ENCODE results near the gene TRIM75. TPM values are rescaled to one million over a fixed set of nuclear protein-coding genes. Genes with fewer than 3 reads are reported as not detected.
A peak's percentile ranks its signal among the peaks of the same experiment; 100 is the strongest.
"Not testable (repeated sequence)": the region's sequence is repeated elsewhere in the genome, so short reads cannot be mapped to it uniquely, and the experiment has no call there.

Gene TRIM75
- total RNA-seq, 4 donors from 2014 or later, result not detected

DNA sequence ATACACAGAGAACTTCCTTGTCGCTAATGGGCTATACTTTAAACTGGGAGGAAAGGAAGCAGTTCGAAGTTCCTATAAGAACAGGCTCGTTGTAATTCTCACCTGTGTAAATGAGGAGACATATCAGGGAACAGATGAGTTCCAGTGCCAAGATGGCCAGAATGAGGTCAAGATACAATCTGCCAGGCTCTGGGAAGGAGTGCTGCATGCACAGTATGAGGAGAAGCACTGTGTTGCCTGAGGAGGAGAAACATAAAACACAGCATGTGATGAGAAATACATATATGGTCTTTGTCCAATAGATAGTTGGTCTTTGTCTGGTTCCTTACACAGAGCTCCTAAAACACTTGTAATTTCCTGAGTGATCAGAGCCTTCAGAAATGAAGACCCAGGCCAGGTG, 34.7 kb downstream of the TRIM75 start:
- Histone ChIP-seq H3K9me3 (no peaks in the 10 kb centered on the region), H3K27ac (replicated peaks in 1 of 4) (no peak overlapping the region), H3K27me3 (no peaks in the 10 kb centered on the region), H3K36me3 (peaks cover 44 to 94% (median 58%) of the 10 kb centered on the region in 4 donors), H3K4me1 (no peaks in the 10 kb centered on the region), H3K4me3 (no peak overlapping the region)
- TF ChIP-seq EP300 (IDR thresholded peaks at IDR 0.05) (no peak), POLR2AphosphoS5 (IDR thresholded peaks at IDR 0.05) (no peak), POLR2A (IDR thresholded peaks at IDR 0.05; ENCODE audit: low read depth) (no peak)
- TF ChIP-seq, protein P1, sequence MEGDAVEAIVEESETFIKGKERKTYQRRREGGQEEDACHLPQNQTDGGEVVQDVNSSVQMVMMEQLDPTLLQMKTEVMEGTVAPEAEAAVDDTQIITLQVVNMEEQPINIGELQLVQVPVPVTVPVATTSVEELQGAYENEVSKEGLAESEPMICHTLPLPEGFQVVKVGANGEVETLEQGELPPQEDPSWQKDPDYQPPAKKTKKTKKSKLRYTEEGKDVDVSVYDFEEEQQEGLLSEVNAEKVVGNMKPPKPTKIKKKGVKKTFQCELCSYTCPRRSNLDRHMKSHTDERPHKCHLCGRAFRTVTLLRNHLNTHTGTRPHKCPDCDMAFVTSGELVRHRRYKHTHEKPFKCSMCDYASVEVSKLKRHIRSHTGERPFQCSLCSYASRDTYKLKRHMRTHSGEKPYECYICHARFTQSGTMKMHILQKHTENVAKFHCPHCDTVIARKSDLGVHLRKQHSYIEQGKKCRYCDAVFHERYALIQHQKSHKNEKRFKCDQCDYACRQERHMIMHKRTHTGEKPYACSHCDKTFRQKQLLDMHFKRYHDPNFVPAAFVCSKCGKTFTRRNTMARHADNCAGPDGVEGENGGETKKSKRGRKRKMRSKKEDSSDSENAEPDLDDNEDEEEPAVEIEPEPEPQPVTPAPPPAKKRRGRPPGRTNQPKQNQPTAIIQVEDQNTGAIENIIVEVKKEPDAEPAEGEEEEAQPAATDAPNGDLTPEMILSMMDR (IDR thresholded peaks at IDR 0.05), result no peak
- intact Hi-C loops (cut with DNase I), result no loop called here
- 90% methylated on average over 3 of the region's 3 CpGs for WGBS
- peak; percentile 19 for DNase-seq (ENCODE audit: extremely low spot score)

DNA sequence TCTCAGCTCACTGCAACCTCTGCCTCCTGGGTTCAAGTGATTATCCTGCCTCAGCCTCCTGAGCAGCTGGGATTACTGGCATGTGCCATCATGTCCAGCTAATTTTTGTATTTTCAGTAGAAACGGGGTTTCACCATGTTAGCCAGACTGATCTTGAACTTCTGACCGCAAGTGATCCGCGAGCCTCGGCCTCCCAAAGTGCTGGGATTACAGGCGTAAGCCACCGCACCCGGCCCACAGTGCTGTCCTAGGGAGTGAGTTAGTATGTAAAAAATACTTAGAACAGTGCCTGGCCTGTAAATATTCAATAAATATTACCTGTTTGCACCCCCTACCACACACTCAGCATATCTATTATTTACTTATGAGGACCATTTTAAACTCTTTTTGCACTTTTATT, 38.5 kb downstream of the TRIM75 start:
- WGBS, result 98% methylated on average over 8 of the region's 8 CpGs
- H3K36me3 ChIP-seq, result peaks cover 17 to 93% (median 45%) of the 10 kb centered on the region in 4 donors
- not testable (repeated sequence) for H3K4me1 ChIP-seq; H3K4me3 ChIP-seq; H3K9me3 ChIP-seq; H3K27me3 ChIP-seq; H3K27ac ChIP-seq (replicated peaks in 1 of 4)
- peak; percentile 50 for DNase-seq (ENCODE audit: extremely low spot score)
- intact Hi-C loops (cut with DNase I), result loop anchor here (10.0 kb wide), 1 partner anchor 317 kb away; no protein-coding TSS in a partner anchor

DNA sequence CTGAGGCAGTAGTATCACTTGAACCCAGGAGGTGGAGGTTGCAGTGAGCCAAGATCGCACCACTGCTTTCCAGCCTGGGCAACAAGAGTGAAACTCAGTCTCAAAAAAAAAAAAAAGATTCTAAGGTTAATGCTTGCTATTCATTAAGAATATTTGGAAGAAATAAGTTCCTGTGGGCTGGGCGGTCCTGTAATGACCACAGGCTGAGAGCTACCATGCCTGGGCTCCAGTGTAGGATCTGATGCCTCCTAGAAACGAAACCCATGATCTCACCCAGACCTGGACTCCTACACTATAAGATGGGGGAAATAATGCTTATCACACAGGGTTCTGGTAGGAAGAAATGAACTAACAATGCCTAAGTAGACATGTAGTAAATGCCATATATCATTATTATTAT, 41.2 kb downstream of the TRIM75 start:
- peak; percentile 57 for DNase-seq (ENCODE audit: extremely low spot score)
- no peaks in the 10 kb centered on the region for H3K4me1 ChIP-seq
- H3K27ac ChIP-seq (replicated peaks in 1 of 4), result no peak overlapping the region
- H3K9me3 ChIP-seq, result no peaks in the 10 kb centered on the region
- WGBS, result 95% methylated on average over 3 of the region's 3 CpGs
- TF ChIP-seq POLR2AphosphoS5 (IDR thresholded peaks at IDR 0.05) (no peak), EP300 (IDR thresholded peaks at IDR 0.05) (no peak), POLR2A (IDR thresholded peaks at IDR 0.05; ENCODE audit: low read depth) (no peak)
- TF ChIP-seq, protein P1 (IDR thresholded peaks at IDR 0.05), result no peak
- H3K4me3 ChIP-seq, result no peak overlapping the region
- H3K27me3 ChIP-seq, result no peaks in the 10 kb centered on the region
- H3K36me3 ChIP-seq, result peaks cover 8 to 90% (median 48%) of the 10 kb centered on the region in 4 donors
- intact Hi-C loops (cut with DNase I), result loop anchor here (10.0 kb wide), 1 partner anchor 320 kb away; no protein-coding TSS in a partner anchor

DNA sequence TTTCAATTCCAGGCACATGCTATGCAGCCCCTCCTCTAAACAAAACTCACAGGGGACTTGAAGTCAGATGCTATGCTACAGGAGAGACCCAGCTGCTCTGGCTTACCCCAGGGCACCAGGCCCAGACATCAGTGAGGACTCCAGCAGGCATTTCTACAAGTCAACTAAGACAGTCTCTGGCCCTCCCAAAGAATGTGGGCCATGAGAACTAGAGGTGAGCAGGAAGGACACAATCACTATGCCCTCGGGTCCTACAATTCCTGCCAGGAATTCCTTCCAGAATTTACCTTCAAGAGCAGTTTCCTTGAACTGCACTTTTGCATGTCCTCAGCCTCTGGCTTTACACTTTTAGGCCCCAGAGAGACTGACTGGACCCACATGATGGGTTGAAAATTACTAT, 41.6 kb downstream of the TRIM75 start:
- WGBS, result 54% methylated on average over 1 of the region's 1 CpG
- H3K4me3 ChIP-seq, result no peak overlapping the region
- no peaks in the 10 kb centered on the region for H3K27me3 ChIP-seq
- no peak for TF ChIP-seq POLR2AphosphoS5 (IDR thresholded peaks at IDR 0.05)
- H3K36me3 ChIP-seq, result peaks cover 8 to 92% (median 49%) of the 10 kb centered on the region in 4 donors
- peak; percentile 75 for DNase-seq (ENCODE audit: extremely low spot score)
- intact Hi-C loops (cut with DNase I), result loop anchor here (10.0 kb wide), 1 partner anchor 320 kb away; no protein-coding TSS in a partner anchor
- H3K4me1 ChIP-seq, result no peaks in the 10 kb centered on the region
- H3K9me3 ChIP-seq, result no peaks in the 10 kb centered on the region
- H3K27ac ChIP-seq (replicated peaks in 1 of 4), result no peak overlapping the region

DNA sequence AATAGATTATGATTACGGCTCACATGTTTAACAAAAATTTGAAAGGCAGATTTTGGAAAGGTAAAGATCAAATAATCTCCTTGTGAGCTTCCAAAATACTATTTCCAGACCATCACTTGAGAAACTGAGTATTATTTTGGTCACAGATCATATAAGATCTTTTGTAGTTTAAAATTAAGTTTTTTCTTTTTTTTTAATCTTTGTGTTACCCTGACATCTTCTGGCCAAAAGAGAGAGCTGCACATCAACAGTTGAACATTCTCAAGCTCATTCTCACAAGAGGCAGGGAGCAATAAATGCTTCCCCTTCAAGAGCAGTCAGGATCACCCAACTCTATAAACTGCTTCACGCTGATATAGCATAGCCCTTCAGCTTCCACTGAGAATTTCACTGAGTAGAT, 43.1 kb downstream of the TRIM75 start:
- no peaks in the 10 kb centered on the region for H3K27me3 ChIP-seq
- H3K27ac ChIP-seq (replicated peaks in 1 of 4), result no peak overlapping the region
- 71% methylated on average over 2 of the region's 2 CpGs for WGBS
- H3K9me3 ChIP-seq, result no peaks in the 10 kb centered on the region
- H3K36me3 ChIP-seq, result peaks cover 15 to 93% (median 62%) of the 10 kb centered on the region in 4 donors
- H3K4me3 ChIP-seq, result no peak overlapping the region
- H3K4me1 ChIP-seq, result no peaks in the 10 kb centered on the region
- DNase-seq (ENCODE audit: extremely low spot score), result no peak
- intact Hi-C loops (cut with DNase I), result loop anchor here (10.0 kb wide), 1 partner anchor 322 kb away; no protein-coding TSS in a partner anchor
- TF ChIP-seq EP300 (IDR thresholded peaks at IDR 0.05) (no peak), POLR2A (IDR thresholded peaks at IDR 0.05; ENCODE audit: low read depth) (no peak), POLR2AphosphoS5 (IDR thresholded peaks at IDR 0.05) (no peak)
- TF ChIP-seq, protein P1 (IDR thresholded peaks at IDR 0.05), result peak; percentile 26 to 50 (median 30)

DNA sequence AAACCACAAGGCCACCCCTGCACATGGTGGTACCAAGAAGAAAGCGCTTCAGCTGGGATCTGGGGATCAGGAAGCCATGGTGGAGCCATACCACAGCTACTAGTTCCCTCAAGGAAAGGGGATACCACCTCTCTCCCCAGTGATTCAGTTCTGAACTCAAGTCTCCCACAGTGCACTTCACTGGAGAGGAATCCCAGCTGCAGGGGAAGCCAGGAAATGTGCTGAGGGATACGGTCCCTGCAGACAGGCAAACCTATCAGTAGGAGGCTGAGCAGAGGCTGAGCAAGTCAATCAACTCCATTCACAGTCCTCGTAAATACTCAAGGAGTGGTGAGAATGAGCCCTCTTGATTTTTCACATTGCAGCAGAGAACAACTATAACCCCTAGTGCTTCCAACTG, 48.0 kb downstream of the TRIM75 start:
- no peak overlapping the region for H3K4me3 ChIP-seq
- intact Hi-C loops (cut with DNase I), result no loop called here

More for the DNA sequence above, 48.0 kb downstream of the TRIM75 start:
- 83% methylated on average over 3 of the region's 3 CpGs for WGBS
- peak; percentile 37 for DNase-seq (ENCODE audit: extremely low spot score)
- no peaks in the 10 kb centered on the region for H3K4me1 ChIP-seq
- no peaks in the 10 kb centered on the region for H3K9me3 ChIP-seq
- TF ChIP-seq EP300 (IDR thresholded peaks at IDR 0.05), result no peak
- TF ChIP-seq POLR2A (IDR thresholded peaks at IDR 0.05; ENCODE audit: low read depth), result no peak
- TF ChIP-seq, protein P1 (IDR thresholded peaks at IDR 0.05), result no peak
- TF ChIP-seq POLR2AphosphoS5 (IDR thresholded peaks at IDR 0.05), result no peak
- H3K36me3 ChIP-seq, result peaks cover 10 to 60% (median 49%) of the 10 kb centered on the region in 4 donors
- no peak overlapping the region for H3K27ac ChIP-seq (replicated peaks in 1 of 4)
- no peaks in the 10 kb centered on the region for H3K27me3 ChIP-seq
